ENCODE results near the gene ABCF2.
A peak's percentile ranks its signal among the peaks of the same experiment; 100 is the strongest.

The ABCF2 gene

GRCh38 chr7:151249034-151249731 lies 22.2 kb upstream of the ABCF2 start:
- Mint-ChIP-seq H3K36me3 (ENCODE audit: low read depth) (no peaks in the 10 kb centered on the region), H3K4me1 (ENCODE audit: low read depth) (peaks cover 45% of the 10 kb centered on the region), H3K4me3 (peak overlapping the region; percentile 59)

DNA sequence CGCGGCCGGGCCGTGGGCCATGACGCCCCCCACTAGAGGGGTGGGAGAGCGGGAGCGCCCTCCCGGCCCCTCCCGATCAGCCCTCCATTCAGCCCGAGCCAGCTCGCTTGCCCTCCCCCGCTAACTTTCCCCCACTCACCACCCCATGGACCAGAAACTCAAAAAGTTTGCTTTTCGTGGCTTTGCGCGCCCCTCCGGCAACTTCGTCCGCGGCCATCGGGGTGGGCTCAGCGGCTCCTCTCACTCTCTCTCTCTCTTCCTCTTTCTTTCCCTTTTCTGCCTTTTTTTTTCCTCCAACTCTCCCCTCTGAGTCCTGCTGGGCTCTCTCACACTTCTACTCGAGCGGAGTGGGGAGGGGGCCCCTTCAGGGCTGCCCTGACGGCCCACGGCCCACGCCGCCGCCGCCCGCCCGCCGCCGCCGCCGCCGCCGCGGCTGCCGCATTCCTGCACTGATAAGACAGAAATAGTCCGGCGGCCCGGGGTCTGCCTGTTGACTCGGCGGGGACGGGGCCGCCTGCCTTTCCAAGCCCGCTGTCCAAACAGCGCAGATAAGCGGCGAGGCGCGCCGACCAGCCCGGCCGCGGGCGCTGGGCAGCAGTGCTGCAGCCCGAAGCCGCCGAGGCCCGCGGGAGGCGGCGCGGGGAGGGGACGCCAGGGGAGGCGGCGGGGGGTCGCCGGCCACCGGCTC lies 21.5 kb upstream of the ABCF2 start, which contains the start of gene SMARCD3:
Gene SMARCD3, minus strand, starts transcription at position 349 of the 688 bp plus-strand sequence. Its CDS starts 132 bp downstream, at position 217.
- Mint-ChIP-seq H3K27me3 (peaks cover 86% of the 10 kb centered on the region), H3K36me3 (ENCODE audit: low read depth) (no peaks in the 10 kb centered on the region), H3K4me1 (ENCODE audit: low read depth) (peaks cover 52% of the 10 kb centered on the region), H3K9me3 (no peaks in the 10 kb centered on the region), H3K4me3 (peak within 1 kb of the TSS; percentile 78), H3K27ac (peak within 1 kb of the TSS; percentile 75)
- intact Hi-C loops (cut with micrococcal nuclease), result no loop called here

More at GRCh38 chr7:151249034-151249731, 22.2 kb upstream of the ABCF2 start:
- no peaks in the 10 kb centered on the region for H3K9me3 Mint-ChIP-seq
- peaks cover 87% of the 10 kb centered on the region for H3K27me3 Mint-ChIP-seq
- peak overlapping the region; percentile 45 for H3K27ac Mint-ChIP-seq
- intact Hi-C loops (cut with micrococcal nuclease), result no loop called here

- intact Hi-C loops (cut with micrococcal nuclease), result no loop called here
- Mint-ChIP-seq H3K4me1 (ENCODE audit: low read depth) (peaks cover 59% of the 10 kb centered on the region), H3K27ac (peak overlapping the region; percentile 75), H3K36me3 (ENCODE audit: low read depth) (no peaks in the 10 kb centered on the region), H3K27me3 (peaks cover 84% of the 10 kb centered on the region), H3K4me3 (peak overlapping the region; percentile 78), H3K9me3 (no peaks in the 10 kb centered on the region)
These were observed 20.8 kb upstream of the ABCF2 start for GRCh38 chr7:151247611-151248345.

DNA sequence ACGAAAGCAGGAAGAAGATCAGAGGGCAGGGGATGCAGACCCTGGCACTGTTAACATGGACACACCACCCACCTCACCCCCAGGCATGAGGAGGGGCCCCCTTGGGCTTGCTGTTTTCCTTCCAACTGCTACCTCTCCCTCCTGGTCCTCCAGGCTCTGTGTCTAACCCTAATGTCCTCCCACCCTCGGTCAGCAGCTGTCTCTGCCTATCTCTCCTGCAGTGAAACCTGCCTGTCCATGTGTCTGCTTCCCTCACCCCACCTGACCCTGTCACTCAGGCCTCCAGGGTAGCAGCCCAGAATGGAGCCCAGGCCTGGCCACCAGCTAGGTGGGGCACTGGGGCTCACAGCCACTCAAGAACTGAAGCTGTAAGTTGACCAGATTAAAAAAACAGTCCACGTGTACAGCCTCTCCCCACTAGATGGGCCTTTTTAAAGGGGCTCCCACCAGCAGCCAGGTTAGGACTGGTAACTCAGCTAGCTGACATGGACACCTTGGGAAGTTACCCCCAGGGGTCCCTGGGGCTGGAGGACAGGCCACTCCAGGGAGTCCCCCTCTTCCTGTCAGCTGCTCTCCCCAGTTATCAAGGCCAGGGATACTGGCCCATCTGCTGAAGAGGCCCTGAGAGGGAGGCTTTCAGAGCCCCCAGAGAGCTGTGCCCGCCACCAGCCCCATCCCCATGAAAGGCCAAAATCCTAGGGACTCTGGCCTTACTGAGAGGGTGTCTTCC lies 20.0 kb upstream of the ABCF2 start:
- no peaks in the 10 kb centered on the region for H3K36me3 Mint-ChIP-seq (ENCODE audit: low read depth)
- H3K27ac Mint-ChIP-seq, result no peak overlapping the region
- H3K27me3 Mint-ChIP-seq, result peaks cover 76% of the 10 kb centered on the region
- intact Hi-C loops (cut with micrococcal nuclease), result no loop called here
- no peaks in the 10 kb centered on the region for H3K9me3 Mint-ChIP-seq
- H3K4me1 Mint-ChIP-seq (ENCODE audit: low read depth), result peaks cover 54% of the 10 kb centered on the region
- no peak overlapping the region for H3K4me3 Mint-ChIP-seq

- Mint-ChIP-seq H3K4me3 (no peak overlapping the region), H3K27ac (no peak overlapping the region), H3K36me3 (ENCODE audit: low read depth) (no peaks in the 10 kb centered on the region), H3K4me1 (ENCODE audit: low read depth) (peaks cover 50% of the 10 kb centered on the region), H3K9me3 (no peaks in the 10 kb centered on the region), H3K27me3 (peaks cover 74% of the 10 kb centered on the region)
- intact Hi-C loops (cut with micrococcal nuclease), result no loop called here
These were observed 19.3 kb upstream of the ABCF2 start for GRCh38 chr7:151246102-151246850.

GRCh38 chr7:151245360-151246101 lies 18.5 kb upstream of the ABCF2 start:
- H3K36me3 Mint-ChIP-seq (ENCODE audit: low read depth), result no peaks in the 10 kb centered on the region
- no peak overlapping the region for H3K27ac Mint-ChIP-seq
- H3K27me3 Mint-ChIP-seq, result peaks cover 67% of the 10 kb centered on the region
- intact Hi-C loops (cut with micrococcal nuclease), result loop anchor here (2.0 kb wide), 1 partner anchor 19 kb away; the partner anchor contains the start of gene ABCF2
- H3K9me3 Mint-ChIP-seq, result no peaks in the 10 kb centered on the region
- H3K4me3 Mint-ChIP-seq, result no peak overlapping the region
- H3K4me1 Mint-ChIP-seq (ENCODE audit: low read depth), result peaks cover 43% of the 10 kb centered on the region

DNA sequence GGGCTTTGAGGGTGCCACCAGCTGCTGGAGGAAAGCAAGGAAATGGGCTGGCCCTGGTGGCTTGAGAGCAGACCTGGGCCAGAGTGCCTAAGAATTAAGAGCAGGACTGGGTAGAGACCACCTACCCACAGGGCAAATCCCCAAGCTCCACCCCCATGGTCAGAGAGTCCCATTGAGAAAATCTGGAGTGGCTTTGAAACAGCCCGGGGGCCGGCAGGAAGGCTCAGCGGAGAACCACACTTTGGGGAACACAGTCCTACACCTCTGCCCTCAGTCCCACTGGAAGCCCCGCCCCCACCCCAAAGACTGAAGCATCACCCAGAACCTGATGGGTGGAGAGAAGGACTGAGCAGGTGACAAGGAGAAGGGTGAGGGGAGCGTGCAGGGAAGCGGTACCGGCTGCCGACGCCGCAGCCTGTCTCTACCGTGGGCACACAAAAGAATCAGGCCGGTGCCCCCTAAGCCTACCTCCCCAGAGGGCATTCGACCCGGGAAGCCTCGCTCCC lies 17.9 kb upstream of the ABCF2 start:
- H3K36me3 Mint-ChIP-seq (ENCODE audit: low read depth), result peaks cover 5% of the 10 kb centered on the region
- H3K9me3 Mint-ChIP-seq, result no peaks in the 10 kb centered on the region
- peaks cover 60% of the 10 kb centered on the region for H3K27me3 Mint-ChIP-seq
- H3K4me1 Mint-ChIP-seq (ENCODE audit: low read depth), result peaks cover 37% of the 10 kb centered on the region
- no peak overlapping the region for H3K4me3 Mint-ChIP-seq
- H3K27ac Mint-ChIP-seq, result no peak overlapping the region
- intact Hi-C loops (cut with micrococcal nuclease), result loop anchor here (1.0 to 2.0 kb wide), 2 partner anchors 18 to 58 kb away; partner anchors contain the start of gene ABCF2

GRCh38 chr7:151244196-151244840 lies 17.3 kb upstream of the ABCF2 start:
- H3K4me3 Mint-ChIP-seq, result no peak overlapping the region
- H3K27me3 Mint-ChIP-seq, result peaks cover 56% of the 10 kb centered on the region
- intact Hi-C loops (cut with micrococcal nuclease), result loop anchor here (1.0 to 2.0 kb wide), 2 partner anchors 18 to 59 kb away; partner anchors contain the start of gene ABCF2
- peaks cover 31% of the 10 kb centered on the region for H3K4me1 Mint-ChIP-seq (ENCODE audit: low read depth)
- peaks cover 10% of the 10 kb centered on the region for H3K36me3 Mint-ChIP-seq (ENCODE audit: low read depth)
- H3K27ac Mint-ChIP-seq, result no peak overlapping the region
- H3K9me3 Mint-ChIP-seq, result no peaks in the 10 kb centered on the region

DNA sequence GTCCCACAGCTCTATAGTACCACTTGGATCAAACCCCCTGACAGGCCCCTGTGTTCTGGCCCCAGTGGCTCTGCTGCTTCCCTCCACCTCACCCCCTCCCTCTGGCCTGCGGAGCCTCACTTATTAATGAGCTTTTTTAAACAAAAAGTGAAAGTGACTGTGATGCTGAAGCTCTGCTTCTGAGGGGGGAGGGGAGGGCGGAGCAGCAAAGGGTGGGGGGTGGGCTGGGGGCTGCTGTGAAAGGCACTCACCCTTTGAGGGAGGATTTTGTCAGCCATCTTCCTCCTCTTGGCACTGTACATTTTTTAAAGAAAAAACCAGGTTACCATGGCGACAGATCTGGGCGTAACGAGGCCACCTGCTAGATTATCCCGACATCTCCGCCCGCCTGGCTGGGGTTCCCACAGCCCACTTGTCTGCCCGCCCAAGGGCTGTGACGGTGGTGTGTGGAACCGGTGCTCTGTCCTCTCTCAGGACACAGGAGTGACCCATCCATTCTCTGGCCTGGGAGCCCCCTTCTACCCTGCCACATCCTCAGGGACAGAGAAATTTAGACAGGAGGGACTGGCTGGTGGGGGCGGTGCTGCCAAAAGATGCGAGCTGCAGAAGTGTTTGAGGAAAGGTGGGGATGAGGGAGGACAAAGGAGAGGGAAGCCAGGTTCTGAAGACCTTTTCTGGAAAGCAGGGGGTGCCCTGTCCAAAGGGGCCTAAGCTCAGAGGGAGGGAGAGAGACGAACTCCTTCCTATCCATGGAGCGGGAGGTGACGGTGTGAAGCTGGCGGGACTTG lies 16.6 kb upstream of the ABCF2 start:
- no peak overlapping the region for H3K27ac Mint-ChIP-seq
- H3K36me3 Mint-ChIP-seq (ENCODE audit: low read depth), result peaks cover 18% of the 10 kb centered on the region
- H3K4me1 Mint-ChIP-seq (ENCODE audit: low read depth), result peaks cover 27% of the 10 kb centered on the region
- peaks cover 53% of the 10 kb centered on the region for H3K27me3 Mint-ChIP-seq
- H3K9me3 Mint-ChIP-seq, result no peaks in the 10 kb centered on the region
- peak overlapping the region; percentile 27 for H3K4me3 Mint-ChIP-seq
- intact Hi-C loops (cut with micrococcal nuclease), result loop anchor here (1.0 to 2.0 kb wide), 2 partner anchors 17 to 60 kb away; partner anchors contain the start of gene ABCF2

- intact Hi-C loops (cut with micrococcal nuclease), result no loop called here
- H3K36me3 Mint-ChIP-seq (ENCODE audit: low read depth), result peaks cover 24% of the 10 kb centered on the region
- peaks cover 47% of the 10 kb centered on the region for H3K27me3 Mint-ChIP-seq
- H3K27ac Mint-ChIP-seq, result no peak overlapping the region
- H3K4me3 Mint-ChIP-seq, result no peak overlapping the region
- H3K4me1 Mint-ChIP-seq (ENCODE audit: low read depth), result peaks cover 20% of the 10 kb centered on the region
- no peaks in the 10 kb centered on the region for H3K9me3 Mint-ChIP-seq
These were observed 16.0 kb upstream of the ABCF2 start for GRCh38 chr7:151243045-151243349.

DNA sequence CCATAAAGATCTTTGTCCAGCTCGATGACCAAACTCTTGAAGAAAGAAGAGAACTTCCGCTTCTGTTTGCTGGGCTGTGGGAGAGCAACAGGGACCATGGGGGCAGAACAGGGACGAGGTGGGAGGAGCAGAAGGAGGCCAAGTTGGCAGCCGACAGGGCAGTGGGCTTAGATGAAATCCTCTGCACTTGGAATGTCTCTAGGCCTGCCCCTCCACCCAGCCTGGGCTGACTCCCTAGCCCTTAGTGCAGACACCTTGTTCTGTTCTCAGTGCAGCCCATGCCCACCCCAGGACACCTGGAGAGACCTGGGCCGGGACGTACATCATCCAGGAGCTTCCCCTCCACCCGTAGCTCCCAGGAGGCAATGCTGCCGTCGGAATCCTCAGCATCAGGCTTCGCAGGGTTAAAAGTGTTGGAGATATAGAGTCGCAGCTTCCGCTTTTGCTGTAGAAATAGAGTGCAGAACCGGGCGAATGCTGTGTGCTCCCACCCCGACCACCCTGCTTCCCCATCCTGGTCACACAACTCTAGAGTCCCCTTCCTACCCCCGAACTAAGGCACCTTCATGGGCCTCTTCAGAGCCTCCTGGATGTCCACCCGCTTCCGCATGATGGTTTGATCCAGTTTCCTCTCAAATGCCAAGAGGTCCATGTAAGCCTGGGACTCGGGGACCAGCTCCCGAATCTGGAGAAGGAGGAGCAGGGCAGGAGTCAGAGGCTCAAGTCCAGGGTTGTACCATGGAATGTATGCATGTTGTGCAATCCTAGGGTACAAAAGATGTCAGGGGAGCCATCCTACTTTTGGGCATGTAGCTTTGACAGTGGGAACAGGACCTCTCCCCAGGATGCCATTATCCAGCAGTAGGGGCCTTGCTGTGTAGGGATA lies 15.4 kb upstream of the ABCF2 start:
- Mint-ChIP-seq H3K27me3 (peaks cover 41% of the 10 kb centered on the region), H3K27ac (no peak overlapping the region), H3K4me1 (ENCODE audit: low read depth) (peaks cover 15% of the 10 kb centered on the region), H3K4me3 (no peak overlapping the region), H3K36me3 (ENCODE audit: low read depth) (peaks cover 30% of the 10 kb centered on the region), H3K9me3 (no peaks in the 10 kb centered on the region)
- intact Hi-C loops (cut with micrococcal nuclease), result no loop called here

Measured in dendritic cell treated with granulocyte-macrophage colony-stimulating factor and Interleukin-4, amounts not matched to agents 40 ng/mL and 50 ng/mL, for 4 days (primary cell).